ACHN (cell line): Measurements from ENCODE around the gene TUBGCP2.
A peak's percentile ranks its signal among the peaks of the same experiment; 100 is the strongest.
"Not testable (repeated sequence)": the region's sequence is repeated elsewhere in the genome, so short reads cannot be mapped to it uniquely, and the experiment has no call there.

ENCODE experiments used
- DNase-seq: peaks from one replicate; pipeline ENCODE4 v3.0.0-alpha.2; 2015
- in situ Hi-C: cut with HindIII; loops from 2 replicates; pipeline ENCODE4 v1.10.0; 2017; ENCODE audit warnings: low sequenced_read_pairs, low pct_ligation_motif_present, low pct_unique_long_range_greater_than_20kb

Gene TUBGCP2

DNA sequence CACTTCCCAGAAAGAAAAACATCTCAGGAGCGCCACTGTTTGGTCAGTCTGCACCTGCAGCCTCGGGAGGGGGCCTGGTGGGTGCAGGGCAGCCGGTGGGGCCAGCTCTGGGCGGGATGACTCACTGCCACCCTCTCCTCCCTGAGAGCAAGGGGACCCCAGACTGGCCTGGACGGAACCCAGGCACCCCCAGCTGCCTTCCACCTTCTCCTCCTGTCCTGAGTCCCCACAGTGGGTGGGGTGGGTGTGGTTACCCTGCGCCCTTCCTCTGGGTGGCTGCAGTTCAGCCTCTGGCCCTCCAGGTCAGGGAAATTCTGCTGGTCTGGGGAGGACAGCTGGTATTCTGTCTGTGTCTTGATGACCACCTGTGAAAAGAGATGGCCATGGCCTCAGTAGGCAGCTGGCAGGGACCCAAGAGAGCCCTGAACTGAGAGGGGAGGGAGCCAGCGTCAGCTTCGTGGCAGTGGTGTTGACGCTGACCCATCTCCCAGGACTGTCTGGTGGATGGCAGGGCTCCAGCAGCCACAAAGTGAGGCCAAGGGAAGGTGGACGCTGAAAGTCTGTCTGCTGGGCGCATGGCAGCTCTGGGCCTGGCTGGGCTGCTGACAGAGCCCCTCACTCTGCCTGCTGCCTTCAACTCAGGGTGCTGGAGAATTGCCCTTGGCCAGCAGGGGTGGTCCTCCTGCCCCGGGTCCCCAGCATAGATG, 19.1 kb upstream of the TUBGCP2 start:
- DNase-seq, result no peak
- in situ Hi-C loops, result no loop called here

GRCh38 chr10:133326745-133327650, 18.3 kb upstream of the TUBGCP2 start:
- no peak for DNase-seq

DNA sequence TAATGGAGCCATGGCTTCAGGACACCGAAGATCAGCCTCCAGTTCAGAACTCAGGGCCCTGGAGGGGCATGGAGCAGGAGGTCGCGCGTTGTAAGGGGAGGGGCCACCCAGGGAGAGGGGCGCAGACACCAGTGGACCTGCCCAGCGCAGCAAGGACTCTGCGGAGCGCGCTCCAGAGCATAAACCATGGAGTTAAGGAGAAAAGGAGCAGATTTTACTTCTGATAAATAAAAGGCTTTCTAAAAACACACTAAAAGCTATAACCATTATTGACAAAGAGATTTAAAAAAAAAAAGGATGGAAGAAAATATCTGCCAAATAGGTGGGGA, 17.5 kb upstream of the TUBGCP2 start:
- in situ Hi-C loops, result no loop called here
- DNase-seq, result no peak

More at GRCh38 chr10:133326745-133327650, 18.3 kb upstream of the TUBGCP2 start:
- in situ Hi-C loops, result no loop called here

GRCh38 chr10:133325440-133326222, 17.0 kb upstream of the TUBGCP2 start:
- in situ Hi-C loops, result no loop called here
- DNase-seq, result no peak

DNA sequence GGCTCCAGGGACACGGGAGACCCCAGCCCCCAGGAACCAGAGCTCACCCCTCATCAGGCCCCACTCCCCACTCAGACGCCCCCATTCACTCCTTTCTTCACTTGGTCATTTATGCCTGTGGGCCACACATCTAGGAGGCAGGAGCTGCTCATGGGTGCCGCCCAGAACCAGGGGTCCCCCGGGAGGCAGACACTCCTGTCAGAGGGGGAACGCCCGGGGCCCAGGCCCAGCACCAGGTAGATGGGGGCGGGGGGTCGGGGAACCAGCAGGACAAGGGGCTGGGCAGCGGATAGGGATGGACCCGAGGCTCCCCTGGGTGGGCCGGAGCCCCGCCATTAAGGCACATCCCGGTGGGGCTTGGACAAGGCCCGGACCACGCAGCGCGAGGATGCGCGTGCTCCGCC, 16.2 kb upstream of the TUBGCP2 start:
- no peak for DNase-seq
- in situ Hi-C loops, result no loop called here

DNA sequence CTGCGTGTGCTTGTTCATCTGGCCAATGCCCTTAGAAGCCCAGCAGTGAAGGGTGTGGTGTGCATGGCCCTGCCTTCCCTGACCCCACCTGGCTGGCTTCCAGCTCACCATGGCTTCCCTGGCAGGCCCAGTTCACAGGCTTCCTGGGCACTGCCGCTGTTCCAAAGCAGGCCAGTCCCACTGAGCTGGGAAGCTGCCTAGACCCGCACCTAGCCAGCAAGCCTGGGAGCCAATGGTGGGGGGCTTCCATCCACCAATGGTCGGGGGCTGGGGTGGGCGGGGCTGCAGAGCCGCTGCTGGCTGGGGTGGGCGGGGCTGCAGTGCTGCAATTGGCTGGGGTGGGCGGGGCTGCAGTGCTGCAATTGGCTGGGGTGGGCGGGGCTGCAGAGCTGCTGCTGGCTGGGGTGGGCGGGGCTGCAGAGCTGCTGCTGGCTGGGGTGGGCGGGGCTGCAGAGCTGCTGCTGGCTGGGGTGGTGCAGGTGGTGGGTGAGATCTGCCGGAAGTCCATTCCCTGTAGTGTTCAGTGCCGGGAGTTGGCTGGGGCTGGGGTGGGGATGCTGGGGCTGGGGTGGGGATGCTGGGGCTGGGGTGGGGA, 15.6 kb upstream of the TUBGCP2 start:
- DNase-seq, result peak; percentile 57
- in situ Hi-C loops, result no loop called here

DNA sequence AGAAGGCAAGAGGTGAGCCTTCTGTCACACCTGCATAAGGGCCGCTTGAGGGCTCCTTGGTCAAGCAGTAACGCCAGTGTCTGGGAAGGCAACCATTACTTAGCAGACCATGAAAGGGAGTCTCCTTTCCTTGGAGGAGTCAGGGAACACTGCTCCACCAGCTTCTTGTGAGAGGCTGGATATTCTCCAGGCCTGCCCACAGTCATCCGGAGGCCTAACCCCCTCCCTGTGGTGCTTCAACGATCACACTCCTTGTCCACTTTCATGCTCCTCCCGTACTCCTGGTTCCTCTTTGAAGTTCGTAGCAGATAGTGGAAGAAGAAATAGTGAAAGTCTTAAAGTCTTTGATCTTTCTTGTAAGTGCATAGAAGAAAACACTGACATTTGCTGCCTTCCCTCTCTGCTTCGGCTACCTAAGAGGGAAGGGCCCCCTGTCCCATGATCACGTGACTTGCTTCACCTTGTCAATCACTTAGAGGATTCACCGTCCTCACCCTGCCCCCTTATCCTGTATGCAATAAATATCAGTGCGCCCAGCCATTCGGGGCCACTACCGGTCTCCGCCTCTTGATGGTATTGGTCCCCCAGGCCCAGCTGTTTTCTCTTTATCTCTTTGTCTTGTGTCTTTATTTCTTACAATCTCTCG, 13.5 kb upstream of the TUBGCP2 start:
- in situ Hi-C loops, DNase-seq: not testable (repeated sequence)

GRCh38 chr10:133320852-133321422, 12.3 kb upstream of the TUBGCP2 start:
- DNase-seq, in situ Hi-C loops: not testable (repeated sequence)

DNA sequence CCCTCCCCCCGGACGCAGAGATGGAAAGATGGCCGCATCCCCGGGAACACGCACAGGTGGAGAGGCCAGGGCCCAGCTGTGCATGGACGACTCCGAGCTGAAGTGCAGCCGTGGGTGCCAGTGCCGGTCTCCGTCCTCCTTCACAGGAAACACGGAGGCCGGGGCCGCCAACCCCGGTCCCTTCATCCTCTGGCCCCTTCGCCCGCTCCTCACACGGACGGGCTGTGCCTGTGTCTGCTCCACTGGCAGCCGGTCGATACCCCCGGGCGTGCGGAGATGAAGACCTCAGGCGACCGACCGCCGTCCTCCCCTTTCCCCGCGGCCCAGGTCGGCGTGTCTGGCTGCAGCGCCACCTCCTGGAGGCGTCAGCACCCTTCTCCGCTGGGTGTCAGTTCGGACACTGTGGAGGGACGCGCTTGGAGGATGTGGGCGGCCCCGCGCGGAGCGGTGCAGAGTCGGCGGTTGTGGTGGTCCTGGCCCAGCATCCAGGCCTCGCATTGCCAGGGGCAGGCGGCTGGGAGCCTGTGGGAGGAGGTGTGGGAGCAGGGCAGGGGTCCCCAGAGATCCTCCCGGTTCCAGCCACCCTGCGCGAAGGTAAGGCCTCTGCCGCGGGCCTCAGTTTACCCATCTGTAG, 9.9 kb upstream of the TUBGCP2 start:
- peak; percentile 82 for DNase-seq
- in situ Hi-C loops, result no loop called here

- no peak for DNase-seq
- in situ Hi-C loops, result no loop called here
These were observed 8.1 kb upstream of the TUBGCP2 start for GRCh38 chr10:133316732-133317131.

DNA sequence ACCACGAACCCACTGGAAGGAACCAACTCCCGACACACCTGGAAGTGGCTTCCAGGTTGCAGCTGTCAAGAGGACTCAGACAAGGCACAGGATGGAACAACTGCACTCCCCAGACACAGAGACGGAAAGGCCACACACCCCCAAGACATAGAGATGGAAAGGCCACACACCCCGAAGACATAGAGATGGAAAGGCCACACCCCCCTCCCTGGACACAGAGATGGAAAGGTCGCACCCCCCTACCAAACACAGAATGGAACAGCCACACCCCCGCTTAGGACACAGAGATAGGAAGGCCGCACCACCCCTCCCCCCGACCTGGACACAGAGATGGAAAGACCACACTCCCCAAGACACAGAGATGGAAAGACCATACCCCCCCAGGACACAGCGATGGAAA, 7.6 kb upstream of the TUBGCP2 start:
- no peak for DNase-seq
- in situ Hi-C loops, result no loop called here

DNA sequence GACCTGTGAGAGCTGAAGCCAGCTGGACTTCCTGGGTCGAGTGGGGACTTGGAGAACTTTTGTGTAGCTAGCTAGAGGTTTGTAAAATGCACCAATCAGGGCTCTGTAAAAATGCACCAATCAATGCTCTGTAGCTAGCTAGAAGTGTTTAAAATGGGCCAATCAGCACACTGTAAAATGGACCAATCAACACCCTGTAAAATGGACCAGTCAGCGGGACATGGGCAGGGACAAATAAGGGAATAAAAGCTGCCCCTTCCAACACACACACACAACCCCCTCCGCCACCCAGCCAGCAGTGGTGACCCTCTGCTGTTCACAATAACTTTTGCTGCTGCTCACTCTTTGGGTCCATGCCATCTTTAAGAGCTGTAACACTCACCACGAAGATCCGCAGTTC, 7.2 kb upstream of the TUBGCP2 start:
- peak; percentile 35 for DNase-seq
- in situ Hi-C loops, result no loop called here

DNA sequence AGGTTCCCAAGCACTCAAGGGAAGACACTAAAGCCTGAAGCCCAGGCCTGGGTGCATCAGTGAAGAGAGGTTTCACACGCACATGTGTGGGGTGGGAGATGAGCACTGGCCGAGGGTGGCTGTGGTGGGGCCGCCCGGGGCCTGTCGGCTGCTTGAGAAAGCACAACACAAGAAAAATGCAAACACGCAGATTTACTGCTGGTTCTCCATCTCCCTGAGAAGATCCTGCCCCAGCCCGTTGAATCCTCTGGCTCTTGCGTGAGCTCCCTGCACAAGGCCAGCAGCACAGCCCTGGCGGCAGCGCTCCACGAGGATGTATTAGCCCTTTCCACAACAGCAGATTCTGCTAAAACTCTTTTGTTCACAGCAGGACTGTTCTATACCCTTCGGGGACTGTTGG, 6.2 kb upstream of the TUBGCP2 start:
- in situ Hi-C loops, result no loop called here
- no peak for DNase-seq

DNA sequence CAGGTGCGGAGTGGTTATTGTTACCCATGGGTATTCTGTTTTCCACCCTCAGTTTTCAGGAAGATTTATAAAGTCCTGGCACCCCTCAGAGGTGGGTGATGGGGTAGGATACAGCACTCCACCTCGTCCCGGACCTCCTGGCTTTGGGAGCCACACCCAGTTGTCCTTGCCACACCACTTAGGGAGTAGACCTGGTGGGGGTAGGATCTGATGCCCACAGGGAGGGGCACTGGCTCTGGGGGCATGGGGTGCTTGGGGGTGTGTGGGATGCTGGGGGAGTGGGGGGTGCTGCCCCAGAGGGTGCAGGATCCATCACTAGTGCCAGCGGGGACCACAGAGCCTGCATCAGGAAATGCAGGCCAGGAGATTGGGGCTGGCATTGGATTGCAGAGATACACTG, 4.5 kb upstream of the TUBGCP2 start:
- DNase-seq, result no peak
- in situ Hi-C loops, result no loop called here

DNA sequence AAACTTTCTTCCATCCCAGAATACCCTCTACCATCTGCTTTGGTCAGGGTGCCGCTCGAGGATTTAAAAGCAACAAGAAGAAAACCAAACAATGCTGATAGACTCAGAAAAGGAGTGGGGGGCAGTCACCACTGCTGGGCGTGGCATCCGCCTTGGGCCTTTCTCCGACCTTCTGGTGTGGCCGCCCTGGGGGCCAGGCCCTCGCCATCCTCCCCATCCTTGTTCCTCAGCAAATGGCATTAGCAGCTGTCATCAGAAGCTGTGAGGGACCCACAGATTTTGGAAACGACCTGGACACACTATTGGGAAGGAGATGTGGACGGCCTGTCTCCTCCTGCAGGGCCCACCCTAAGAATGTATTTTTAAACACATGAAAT, 4.1 kb upstream of the TUBGCP2 start:
- no peak for DNase-seq
- in situ Hi-C loops, result no loop called here

DNA sequence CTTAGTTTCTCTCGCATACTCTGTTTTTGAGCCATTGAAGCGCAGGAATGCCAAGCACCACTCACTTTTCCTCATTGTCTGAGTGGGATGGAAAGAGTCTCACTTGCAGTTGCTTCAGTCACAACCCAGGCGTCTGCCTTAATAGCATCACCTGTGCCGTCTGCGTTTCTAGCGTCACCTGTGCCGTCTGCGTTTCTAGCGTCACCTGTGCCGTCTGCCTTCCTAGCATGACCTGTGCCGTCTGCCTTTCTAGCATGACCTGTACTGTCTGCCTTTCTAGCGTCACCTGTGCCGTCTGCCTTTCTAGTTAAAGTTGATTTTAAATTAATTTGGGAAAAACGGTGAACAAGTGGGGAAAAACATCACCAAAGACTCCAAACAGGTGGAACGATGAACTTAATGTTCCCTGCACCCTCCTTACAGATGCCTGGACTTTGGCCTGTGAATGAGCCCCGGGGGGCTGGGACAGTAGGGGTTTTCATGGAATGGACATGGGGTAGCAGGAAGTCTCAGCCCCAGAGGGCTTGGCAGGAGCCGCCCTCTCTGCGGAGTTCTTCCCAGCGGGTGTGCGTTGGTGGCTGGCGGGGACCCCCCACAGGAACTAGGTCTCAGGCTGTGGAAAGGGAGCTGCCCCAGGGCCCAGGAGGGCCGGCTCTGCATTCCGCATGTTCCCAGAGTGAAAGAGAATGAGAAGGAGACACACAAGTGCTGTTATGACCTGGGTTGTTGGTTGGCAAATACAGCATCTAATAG, 3.5 kb upstream of the TUBGCP2 start:
- DNase-seq, result no peak
- in situ Hi-C loops, result no loop called here

- in situ Hi-C loops, result no loop called here
- no peak for DNase-seq
These were observed 2.9 kb upstream of the TUBGCP2 start for GRCh38 chr10:133311570-133311969.
